Measurements from ENCODE around the gene C18orf32. TPM values are rescaled to one million over a fixed set of nuclear protein-coding genes. Genes with fewer than 3 reads are reported as not detected.

The C18orf32 gene
- total and polyA plus RNA-seq, 2 of the 13 experiments (the other 11 are each of a cell fraction or from before 2014, with no cell fraction given) = 17.6 to 20.6 TPM

GRCh38 chr18:49491857-49492693 lies 5.0 kb upstream of the C18orf32 start, which contains the start of gene RPL17 (continued):
- TF ChIP-seq FOXA3 (CRISPR knock-in tag; IDR thresholded peaks at IDR 0.05) (peak; percentile 62), MZF1 (CRISPR knock-in tag; IDR thresholded peaks at IDR 0.05; ENCODE audit: borderline replicate concordance) (peak; percentile 66; the same call in 1 of the 2 replicates), SYNCRIP (IDR thresholded peaks at IDR 0.05; ENCODE audit: insufficient read depth, low read depth, low read length) (no peak), KMT2A (CRISPR knock-in tag; IDR thresholded peaks at IDR 0.05) (peak; percentile 72; the same call in 1 of the 2 replicates), MXD3 (CRISPR knock-in tag; IDR thresholded peaks at IDR 0.05) (no peak; the same call in 1 of the 2 replicates), ZSCAN5A (CRISPR knock-in tag; IDR thresholded peaks at IDR 0.05; ENCODE audit: borderline replicate concordance) (peak; percentile 66; the same call in 1 of the 2 replicates), SMAD3 (CRISPR knock-in tag; IDR thresholded peaks at IDR 0.05) (0 out of 2 replicates have a peak, but pooled peaks have one; percentile 50), ZFP36L1 (CRISPR knock-in tag; IDR thresholded peaks at IDR 0.05) (no peak; the same call in 1 of the 2 replicates), E2F2 (CRISPR knock-in tag; IDR thresholded peaks at IDR 0.05; ENCODE audit: borderline replicate concordance) (no peak), ZNF703 (CRISPR knock-in tag; IDR thresholded peaks at IDR 0.05; ENCODE audit: borderline replicate concordance) (0 out of 2 replicates have a peak, but pooled peaks have one; percentile 51), ESRRA (CRISPR knock-in tag; IDR thresholded peaks at IDR 0.05; ENCODE audit: low read depth) (peak; percentile 32; the same call in 1 of the 2 replicates), KDM1A (CRISPR knock-in tag; IDR thresholded peaks at IDR 0.05) (no peak), KAT8 (CRISPR knock-in tag; IDR thresholded peaks at IDR 0.05) (peak; percentile 97), ZNF143 (CRISPR knock-in tag; IDR thresholded peaks at IDR 0.05) (peak; percentile 91), REST (IDR thresholded peaks at IDR 0.05; ENCODE audit: borderline replicate concordance in 1 of 2, low read depth in 1 of 2, low read length in 2 of 2) (peak in 1 of 2 experiments; percentile 78; a peak in 1 of 4 replicates), NFE2L2 (IDR thresholded peaks at IDR 0.05; ENCODE audit: low read length) (no peak; the same call in 1 of the 2 replicates), MAZ (IDR thresholded peaks at IDR 0.05; ENCODE audit: borderline replicate concordance, low read depth, low read length) (no peak), MAZ (CRISPR knock-in tag; IDR thresholded peaks at IDR 0.05; ENCODE audit: low read depth) (peak; percentile 71), ERF (CRISPR knock-in tag; IDR thresholded peaks at IDR 0.05) (peak; percentile 80; the same call in 1 of the 2 replicates), SSRP1 (CRISPR knock-in tag; IDR thresholded peaks at IDR 0.05) (no peak; the same call in 1 of the 2 replicates)

Data from HepG2 (cell line).